Astrocyte (in vitro differentiated cells and primary cell): ENCODE results near the gene ZFHX3. TPM values are rescaled to one million over a fixed set of nuclear protein-coding genes. Genes with fewer than 3 reads are reported as not detected.

Experiments used
- DNase-seq: peaks from one replicate; pipeline ENCODE4 v3.0.0-alpha.2; 2010; ENCODE audit warnings: low read depth
- FAIRE-seq: peaks from 2 replicates; lab custom pipeline; 2011; peaks lifted over from hg19 to GRCh38; lab: Jason Lieb, UNC
- H2AFZ ChIP-seq: 2 replicates; pipeline ENCODE4 v1.6.0; 2012; ENCODE audit warnings: low read depth, low read length, inconsistent platforms
- H3K27ac ChIP-seq: 2 replicates; pipeline ENCODE4 v1.5.1; 2011; ENCODE audit warnings: low read depth, low read length, inconsistent platforms
- H3K27me3 ChIP-seq: 2 replicates; pipeline ENCODE4 v1.6.0; 2011; ENCODE audit warnings: low read length, inconsistent platforms; ENCODE audit not compliant: insufficient read depth
- H3K36me3 ChIP-seq: 2 replicates; pipeline ENCODE4 v1.5.1; 2011; ENCODE audit warnings: low read length, inconsistent platforms; ENCODE audit not compliant: insufficient read depth
- H3K4me1 ChIP-seq: 2 replicates; pipeline ENCODE4 v1.5.1; 2011; ENCODE audit warnings: low read length, inconsistent platforms; ENCODE audit not compliant: insufficient read depth
- H3K4me2 ChIP-seq: 2 replicates; pipeline ENCODE4 v1.6.0; 2012; ENCODE audit warnings: low read length, inconsistent platforms
- H3K4me3 ChIP-seq: 2 replicates; pipeline ENCODE4 v1.5.1; 2011; ENCODE audit warnings: low read depth, mild to moderate bottlenecking, low read length, inconsistent platforms; ENCODE audit not compliant: insufficient read depth
- H3K79me2 ChIP-seq: 2 replicates; pipeline ENCODE4 v1.6.0; 2012; ENCODE audit warnings: mild to moderate bottlenecking, low read length, inconsistent platforms; ENCODE audit not compliant: insufficient read depth
- H3K9ac ChIP-seq: 2 replicates; pipeline ENCODE4 v1.6.0; 2012; ENCODE audit warnings: mild to moderate bottlenecking, low read length, inconsistent platforms
- H3K9me3 ChIP-seq: 2 replicates; pipeline ENCODE4 v1.5.1; 2012; ENCODE audit warnings: low read depth, mild to moderate bottlenecking, low read length, inconsistent platforms; ENCODE audit not compliant: insufficient read depth
- H4K20me1 ChIP-seq: 2 replicates; pipeline ENCODE4 v1.6.0; 2012; ENCODE audit warnings: low read length, inconsistent platforms; ENCODE audit not compliant: insufficient read depth
- H3K27ac Mint-ChIP-seq: one replicate; pipeline ENCODE4 v1.8.0; 2021; ENCODE audit warnings: mild to moderate bottlenecking, mixed read lengths; ENCODE audit not compliant: unreplicated experiment
- H3K27me3 Mint-ChIP-seq: one replicate; pipeline ENCODE4 v1.8.0; 2021; ENCODE audit warnings: low read depth, mixed read lengths; ENCODE audit not compliant: unreplicated experiment
- H3K36me3 Mint-ChIP-seq: one replicate; pipeline ENCODE4 v1.8.0; 2021; ENCODE audit warnings: low read depth, mixed read lengths; ENCODE audit not compliant: unreplicated experiment
- H3K4me1 Mint-ChIP-seq: one replicate; pipeline ENCODE4 v1.8.0; 2021; ENCODE audit warnings: low read depth, mixed read lengths; ENCODE audit not compliant: unreplicated experiment
- H3K4me3 Mint-ChIP-seq: one replicate; pipeline ENCODE4 v1.8.0; 2021; ENCODE audit warnings: mild to moderate bottlenecking, moderate library complexity, mixed read lengths; ENCODE audit not compliant: unreplicated experiment
- H3K9me3 Mint-ChIP-seq: one replicate; pipeline ENCODE4 v1.8.0; 2021; ENCODE audit warnings: mild to moderate bottlenecking, mixed read lengths; ENCODE audit not compliant: unreplicated experiment
- EZH2 ChIP-seq: IDR thresholded peaks from 2 replicates; pipeline ENCODE4 v1.6.1; 2012; ENCODE audit warnings: mild to moderate bottlenecking, low read length, inconsistent platforms; ENCODE audit not compliant: insufficient read depth
- total RNA-seq: library from RNA; stranded (reverse); gene quantifications from 2 replicates; pipeline ENCODE4 v1.2.1, GENCODE V29; 2021
- TF ChIP-seq, protein P1 (sequence below): IDR thresholded peaks from 2 replicates; pipeline ENCODE4 v1.5.1; 2011; ENCODE audit warnings: low read depth, mild to moderate bottlenecking, inconsistent platforms, low read length, moderate library complexity; ENCODE audit not compliant: insufficient read depth

ZFHX3 gene
- total RNA-seq, 1 donor from 2014 or later = 19.7 TPM

DNA sequence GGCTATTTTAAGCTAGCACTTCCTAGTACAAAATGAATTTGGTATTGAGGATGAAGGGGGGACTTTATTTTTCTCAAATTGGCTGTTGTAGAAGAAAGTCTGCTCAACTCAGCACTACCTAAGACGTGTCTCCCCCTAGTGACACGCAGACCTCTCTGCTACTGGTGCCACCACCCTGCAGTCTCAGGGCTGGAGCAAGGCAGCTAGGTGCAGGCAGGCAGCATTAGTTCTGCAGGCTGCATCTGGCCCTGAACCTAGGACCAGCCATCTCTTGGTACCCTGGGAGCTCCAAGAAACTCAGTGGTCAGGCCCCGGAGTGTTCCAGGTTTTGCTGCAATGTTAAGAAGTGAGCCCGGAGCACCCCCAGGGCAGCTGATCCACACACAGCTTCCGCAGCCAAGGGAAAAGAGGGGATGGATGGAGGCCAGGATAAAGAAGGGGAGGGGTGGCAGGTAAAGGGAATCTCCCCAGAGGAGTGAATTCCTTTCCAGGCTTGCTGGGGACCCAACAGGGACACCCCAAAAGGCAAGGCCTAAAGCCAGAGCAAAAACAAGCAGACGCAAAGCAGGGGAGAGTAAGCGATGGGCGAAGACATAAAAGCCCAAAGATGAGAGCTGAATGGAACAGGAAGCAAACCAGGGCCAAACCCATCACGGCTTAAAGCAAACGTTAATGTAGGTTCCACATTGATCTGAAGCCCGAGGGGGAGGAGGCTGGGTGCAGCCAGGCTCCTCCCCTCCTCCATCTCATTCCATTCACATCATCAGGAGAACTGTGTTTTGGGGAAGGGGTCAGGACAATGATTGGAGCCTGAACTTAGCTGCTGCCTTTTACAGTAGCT is 200.5 kb downstream of the ZFHX3 start:
- no peak overlapping the region for H3K27ac Mint-ChIP-seq
- Histone ChIP-seq H3K9me3 (no peaks in the 10 kb centered on the region), H3K9ac (peak overlapping the region; percentile 76), H3K36me3 (no peaks in the 10 kb centered on the region), H4K20me1 (no peaks in the 10 kb centered on the region), H3K4me1 (peaks cover 33% of the 10 kb centered on the region), H3K27ac (peak overlapping the region; percentile 80), H3K4me3 (no peak overlapping the region), H2AFZ (no peak overlapping the region), H3K4me2 (peak overlapping the region; percentile 82), H3K27me3 (no peaks in the 10 kb centered on the region), H3K79me2 (peaks cover 13% of the 10 kb centered on the region)
- no peak overlapping the region for H3K4me3 Mint-ChIP-seq
- peaks cover 7% of the 10 kb centered on the region for H3K4me1 Mint-ChIP-seq
- TF ChIP-seq, protein P1, sequence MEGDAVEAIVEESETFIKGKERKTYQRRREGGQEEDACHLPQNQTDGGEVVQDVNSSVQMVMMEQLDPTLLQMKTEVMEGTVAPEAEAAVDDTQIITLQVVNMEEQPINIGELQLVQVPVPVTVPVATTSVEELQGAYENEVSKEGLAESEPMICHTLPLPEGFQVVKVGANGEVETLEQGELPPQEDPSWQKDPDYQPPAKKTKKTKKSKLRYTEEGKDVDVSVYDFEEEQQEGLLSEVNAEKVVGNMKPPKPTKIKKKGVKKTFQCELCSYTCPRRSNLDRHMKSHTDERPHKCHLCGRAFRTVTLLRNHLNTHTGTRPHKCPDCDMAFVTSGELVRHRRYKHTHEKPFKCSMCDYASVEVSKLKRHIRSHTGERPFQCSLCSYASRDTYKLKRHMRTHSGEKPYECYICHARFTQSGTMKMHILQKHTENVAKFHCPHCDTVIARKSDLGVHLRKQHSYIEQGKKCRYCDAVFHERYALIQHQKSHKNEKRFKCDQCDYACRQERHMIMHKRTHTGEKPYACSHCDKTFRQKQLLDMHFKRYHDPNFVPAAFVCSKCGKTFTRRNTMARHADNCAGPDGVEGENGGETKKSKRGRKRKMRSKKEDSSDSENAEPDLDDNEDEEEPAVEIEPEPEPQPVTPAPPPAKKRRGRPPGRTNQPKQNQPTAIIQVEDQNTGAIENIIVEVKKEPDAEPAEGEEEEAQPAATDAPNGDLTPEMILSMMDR = peak; percentile 26
- TF ChIP-seq EZH2 = no peak
- DNase-seq (no peak), FAIRE-seq (no peak)
- no peaks in the 10 kb centered on the region for H3K36me3 Mint-ChIP-seq
- peaks cover 6% of the 10 kb centered on the region for H3K27me3 Mint-ChIP-seq
- no peaks in the 10 kb centered on the region for H3K9me3 Mint-ChIP-seq

DNA sequence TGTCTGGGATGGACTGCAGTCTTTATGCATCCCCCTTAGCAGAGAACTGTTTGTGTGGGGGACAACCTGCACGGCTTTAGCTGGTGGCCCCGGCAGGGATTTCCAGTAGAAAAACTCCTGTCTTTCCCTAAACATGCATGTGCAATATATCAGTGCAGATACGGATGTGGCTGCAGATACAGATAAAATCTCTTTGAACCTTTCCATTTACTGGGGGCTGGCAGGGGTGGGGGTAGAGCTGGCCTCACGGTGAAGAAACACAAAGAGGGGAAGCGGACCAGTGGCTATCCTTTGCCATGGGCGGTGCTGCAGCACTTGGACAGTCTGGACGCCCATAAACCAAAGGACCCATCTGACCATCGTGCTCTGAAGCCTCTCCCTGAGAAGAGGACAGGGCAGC is 201.3 kb downstream of the ZFHX3 start:
- Histone ChIP-seq H3K9ac (no peak overlapping the region), H2AFZ (no peak overlapping the region), H3K4me2 (no peak overlapping the region), H3K27ac (no peak overlapping the region), H3K9me3 (no peaks in the 10 kb centered on the region), H3K4me1 (peaks cover 33% of the 10 kb centered on the region), H3K36me3 (no peaks in the 10 kb centered on the region), H4K20me1 (no peaks in the 10 kb centered on the region), H3K27me3 (no peaks in the 10 kb centered on the region), H3K4me3 (no peak overlapping the region), H3K79me2 (peaks cover 15% of the 10 kb centered on the region)
- no peaks in the 10 kb centered on the region for H3K9me3 Mint-ChIP-seq
- FAIRE-seq (no peak), DNase-seq (no peak)
- H3K4me1 Mint-ChIP-seq = peaks cover 7% of the 10 kb centered on the region
- H3K27me3 Mint-ChIP-seq = peaks cover 6% of the 10 kb centered on the region
- no peaks in the 10 kb centered on the region for H3K36me3 Mint-ChIP-seq
- no peak for TF ChIP-seq EZH2
- TF ChIP-seq, protein P1 = no peak
- no peak overlapping the region for H3K27ac Mint-ChIP-seq
- no peak overlapping the region for H3K4me3 Mint-ChIP-seq
